ENCODE measurements around the gene MAP1LC3B2. TPM values are rescaled to one million over a fixed set of nuclear protein-coding genes. Genes with fewer than 3 reads are reported as not detected.

The MAP1LC3B2 gene
- total and polyA plus RNA-seq, 2 experiments from 2014 or later, result 3.3 TPM; not detected in 1

GRCh38 chr12:116603546-116604177 is 44.5 kb downstream of the MAP1LC3B2 start:
- Histone ChIP-seq H3K4me1 (ENCODE audit: insufficient read depth) (peaks cover 20% of the 10 kb centered on the region), H3K9me3 (ENCODE audit: low read depth) (no peaks in the 10 kb centered on the region), H3K4me2 (peak overlapping the region; percentile 8), H3K27ac (no peak overlapping the region), H3K9me2 (replicated peaks; ENCODE audit: insufficient read depth) (no peaks in the 10 kb centered on the region), H3K79me2 (no peaks in the 10 kb centered on the region), H3K27me3 (no peaks in the 10 kb centered on the region), H3K36me3 (replicated peaks; ENCODE audit: insufficient read depth, low read depth) (no peaks in the 10 kb centered on the region), H3K4me3 (no peak overlapping the region), H2AFZ (no peak overlapping the region), H4K20me1 (ENCODE audit: insufficient read depth, poor library complexity, severe bottlenecking) (no peaks in the 10 kb centered on the region)
- no peak for TF ChIP-seq EZH2 (IDR thresholded peaks at IDR 0.05; ENCODE audit: borderline replicate concordance)
- no peak for TF ChIP-seq EZH2phosphoT487 (IDR thresholded peaks at IDR 0.05; ENCODE audit: low read depth, severe bottlenecking, unreplicated experiment)
- no peak for TF ChIP-seq CTCF (IDR thresholded peaks at IDR 0.05; ENCODE audit: poor library complexity)
- DNase-seq (ENCODE audit: low spot score), result no peak
- WGBS (ENCODE audit: low lambda C conversion rate, missing lambda C conversion rate), result 53% methylated on average over 13 of the region's 15 CpGs

GRCh38 chr12:116604178-116604895 is 45.2 kb downstream of the MAP1LC3B2 start:
- Histone ChIP-seq H3K9me3 (ENCODE audit: low read depth) (no peaks in the 10 kb centered on the region), H2AFZ (no peak overlapping the region), H3K36me3 (replicated peaks; ENCODE audit: insufficient read depth, low read depth) (no peaks in the 10 kb centered on the region), H3K27ac (no peak overlapping the region), H3K79me2 (no peaks in the 10 kb centered on the region), H4K20me1 (ENCODE audit: insufficient read depth, poor library complexity, severe bottlenecking) (no peaks in the 10 kb centered on the region), H3K4me1 (ENCODE audit: insufficient read depth) (peaks cover 14% of the 10 kb centered on the region), H3K27me3 (no peaks in the 10 kb centered on the region), H3K4me2 (peak overlapping the region; percentile 8), H3K9me2 (replicated peaks; ENCODE audit: insufficient read depth) (no peaks in the 10 kb centered on the region), H3K4me3 (no peak overlapping the region)
- no peak for TF ChIP-seq EZH2 (IDR thresholded peaks at IDR 0.05; ENCODE audit: borderline replicate concordance)
- no peak for TF ChIP-seq EZH2phosphoT487 (IDR thresholded peaks at IDR 0.05; ENCODE audit: low read depth, severe bottlenecking, unreplicated experiment)
- TF ChIP-seq CTCF (IDR thresholded peaks at IDR 0.05; ENCODE audit: poor library complexity), result no peak
- 53% methylated on average over 13 of the region's 13 CpGs for WGBS (ENCODE audit: low lambda C conversion rate, missing lambda C conversion rate)
- no peak for DNase-seq (ENCODE audit: low spot score)

- Histone ChIP-seq H2AFZ (no peak overlapping the region), H3K36me3 (replicated peaks; ENCODE audit: insufficient read depth, low read depth) (no peaks in the 10 kb centered on the region), H3K4me3 (no peak overlapping the region), H3K79me2 (no peaks in the 10 kb centered on the region), H3K27me3 (no peaks in the 10 kb centered on the region), H3K9me2 (replicated peaks; ENCODE audit: insufficient read depth) (no peaks in the 10 kb centered on the region), H3K9me3 (ENCODE audit: low read depth) (no peaks in the 10 kb centered on the region), H3K27ac (no peak overlapping the region), H3K4me2 (peak overlapping the region; percentile 8), H4K20me1 (ENCODE audit: insufficient read depth, poor library complexity, severe bottlenecking) (no peaks in the 10 kb centered on the region), H3K4me1 (ENCODE audit: insufficient read depth) (peaks cover 8% of the 10 kb centered on the region)
- DNase-seq (ENCODE audit: low spot score), result no peak
- TF ChIP-seq EZH2phosphoT487 (IDR thresholded peaks at IDR 0.05; ENCODE audit: low read depth, severe bottlenecking, unreplicated experiment), result no peak
- TF ChIP-seq EZH2 (IDR thresholded peaks at IDR 0.05; ENCODE audit: borderline replicate concordance), result no peak
- TF ChIP-seq CTCF (IDR thresholded peaks at IDR 0.05; ENCODE audit: poor library complexity), result no peak
- 82% methylated on average over 22 of the region's 22 CpGs for WGBS (ENCODE audit: low lambda C conversion rate, missing lambda C conversion rate)
Observed at GRCh38 chr12:116604951-116605641, 45.9 kb downstream of the MAP1LC3B2 start.

Data from hepatocyte (in vitro differentiated cells).